HG03064 (cell line): ENCODE data around the gene SUDS3.

ENCODE experiments used
- ATAC-seq: cut with Tn5 transposase; IDR thresholded peaks from one replicate; pipeline ENCODE4 v1.9.1; 2021; ENCODE audit warnings: low read depth; ENCODE audit not compliant: unreplicated experiment

Gene SUDS3

DNA sequence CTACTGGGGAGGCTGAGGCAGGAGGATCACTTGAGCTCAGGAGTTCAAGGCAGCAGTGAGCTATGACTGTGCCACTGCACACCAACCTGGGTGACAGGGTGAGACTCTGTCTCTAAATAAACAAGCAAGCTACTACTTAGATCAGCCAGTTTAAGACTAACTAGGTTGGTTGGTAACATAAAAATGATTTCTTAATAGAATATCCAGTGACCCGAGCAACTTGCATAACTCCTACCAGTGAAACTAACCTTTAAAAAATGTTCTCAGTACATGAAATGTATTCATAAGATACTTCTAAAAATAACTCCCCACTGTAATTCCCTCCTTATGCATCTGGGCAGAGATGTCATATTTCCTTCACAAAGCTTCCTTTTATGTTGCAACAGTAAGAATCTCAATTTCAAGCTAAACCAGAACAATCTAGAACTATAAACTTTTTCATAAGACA lies 19.5 kb upstream of the SUDS3 start:
- peak; percentile 14 for ATAC-seq

DNA sequence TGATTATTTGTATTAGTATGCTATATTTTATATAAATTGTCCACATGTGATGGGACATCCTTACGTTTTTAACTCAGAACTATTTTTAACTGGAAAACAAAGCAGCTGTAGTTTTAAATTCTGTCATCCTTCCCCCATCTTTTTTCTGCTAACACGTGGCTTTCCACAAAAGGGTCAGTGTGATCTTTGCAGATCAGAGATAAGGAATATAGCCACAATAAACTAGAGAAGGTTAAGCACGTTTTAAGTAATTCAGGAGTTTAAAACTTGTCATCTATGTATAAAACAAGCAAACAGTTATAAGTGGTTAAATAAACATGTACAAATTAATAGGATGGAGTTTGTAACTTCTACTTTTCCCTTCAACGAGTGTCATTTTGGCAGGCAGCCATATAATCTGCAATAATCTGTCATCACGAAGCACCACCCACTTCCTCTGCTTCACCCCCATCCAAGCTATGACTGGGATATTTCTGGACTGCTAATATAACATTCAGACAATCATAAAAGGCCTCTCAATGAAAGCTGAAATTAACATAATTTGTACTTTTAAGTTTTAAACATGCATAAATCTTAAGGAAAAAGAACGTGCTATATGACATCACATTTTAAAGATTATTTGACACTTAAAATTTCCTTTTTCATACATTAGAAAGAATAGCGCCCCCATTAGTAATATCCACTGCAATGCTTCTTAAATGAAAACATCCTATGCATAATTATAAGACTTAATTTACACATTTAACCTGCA lies 18.9 kb upstream of the SUDS3 start:
- peak; percentile 52 for ATAC-seq

DNA sequence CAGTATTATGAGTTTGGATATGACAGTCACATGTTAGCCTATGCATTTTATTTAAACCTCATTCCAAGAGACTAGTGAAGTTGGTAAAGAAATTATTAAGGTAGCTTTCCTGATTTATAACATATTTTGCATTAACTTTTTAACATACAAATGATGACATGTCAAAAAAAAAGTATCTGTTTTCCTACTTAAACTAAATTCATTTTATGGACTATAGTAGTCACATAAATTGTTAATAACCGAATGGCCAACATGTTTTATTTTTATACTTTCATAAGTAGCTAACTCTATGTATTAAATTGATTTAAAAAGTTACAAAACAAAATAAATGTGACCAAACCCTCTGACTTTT lies 18.4 kb upstream of the SUDS3 start:
- no peak for ATAC-seq

DNA sequence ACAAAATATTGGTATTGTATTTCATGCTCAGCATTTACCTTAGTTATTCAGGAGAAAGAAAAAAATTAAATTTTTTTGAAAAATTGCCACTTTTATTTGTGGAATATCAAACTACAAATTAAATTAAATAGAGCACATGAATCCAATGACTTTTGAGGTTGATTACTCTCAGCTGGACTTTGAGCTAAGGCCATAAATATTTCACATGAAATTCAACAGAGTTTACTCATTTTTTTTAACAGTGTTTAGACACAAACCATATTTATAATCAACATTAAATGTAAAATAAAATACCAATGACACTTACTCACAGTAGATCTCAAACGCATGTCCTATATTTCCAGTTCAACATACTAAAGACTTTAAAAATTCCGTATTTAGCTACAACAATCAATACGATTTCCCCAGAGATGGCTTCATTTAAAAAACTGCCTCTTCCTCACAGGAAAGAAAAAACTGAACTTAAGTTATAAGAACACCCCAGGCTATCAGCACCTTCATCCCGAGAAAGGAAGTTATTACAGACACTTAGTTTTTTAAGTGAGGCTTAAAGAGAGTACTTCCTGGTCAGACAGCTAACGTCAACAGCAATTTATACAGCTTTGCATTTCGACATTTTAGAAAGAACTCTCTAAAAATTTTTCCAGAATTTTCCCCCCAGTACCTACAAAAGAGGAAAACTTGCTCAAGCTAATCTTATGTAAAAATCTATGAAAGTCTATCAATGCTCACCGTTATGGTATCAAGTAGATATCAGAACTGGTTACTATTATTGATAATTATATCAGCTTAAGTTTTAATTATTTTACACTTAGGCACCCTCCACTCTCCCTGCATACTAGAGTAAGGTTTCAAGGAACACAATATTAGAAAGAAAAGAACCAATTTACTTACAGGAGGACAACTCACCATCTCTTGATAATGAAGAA lies 17.5 kb upstream of the SUDS3 start:
- no peak for ATAC-seq

DNA sequence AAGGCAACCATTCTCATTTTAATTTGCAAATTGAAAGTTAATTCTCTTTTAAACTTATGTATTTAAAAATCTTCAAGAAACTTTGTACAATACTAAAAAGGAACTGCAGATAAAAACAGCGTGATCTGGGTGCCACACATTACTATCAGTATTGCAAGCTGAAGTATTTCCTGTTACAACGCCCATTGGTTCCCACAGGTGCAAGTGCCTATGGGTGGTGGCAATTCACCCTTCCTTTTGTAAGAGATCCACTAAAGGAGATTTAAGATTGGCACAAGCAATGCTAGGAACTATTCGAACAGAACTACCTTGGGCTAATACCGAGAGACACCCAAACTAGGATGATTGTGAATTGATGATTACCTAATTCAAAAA lies 16.8 kb upstream of the SUDS3 start:
- no peak for ATAC-seq

DNA sequence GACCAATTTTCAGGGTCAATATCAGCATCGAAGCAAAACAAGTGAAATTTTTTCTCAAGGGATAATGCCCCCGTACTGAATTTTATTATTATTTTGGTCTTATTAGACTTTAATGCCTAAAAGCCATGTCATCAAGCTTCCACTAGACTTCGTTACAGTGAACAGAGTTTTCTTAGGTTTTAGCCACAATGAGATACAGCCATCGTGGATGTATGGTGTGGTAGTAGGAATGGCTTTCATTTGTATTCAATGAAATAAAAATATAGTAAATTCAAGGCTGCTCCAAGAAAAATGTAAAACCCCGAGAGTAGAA lies 15.3 kb upstream of the SUDS3 start:
- ATAC-seq = no peak

DNA sequence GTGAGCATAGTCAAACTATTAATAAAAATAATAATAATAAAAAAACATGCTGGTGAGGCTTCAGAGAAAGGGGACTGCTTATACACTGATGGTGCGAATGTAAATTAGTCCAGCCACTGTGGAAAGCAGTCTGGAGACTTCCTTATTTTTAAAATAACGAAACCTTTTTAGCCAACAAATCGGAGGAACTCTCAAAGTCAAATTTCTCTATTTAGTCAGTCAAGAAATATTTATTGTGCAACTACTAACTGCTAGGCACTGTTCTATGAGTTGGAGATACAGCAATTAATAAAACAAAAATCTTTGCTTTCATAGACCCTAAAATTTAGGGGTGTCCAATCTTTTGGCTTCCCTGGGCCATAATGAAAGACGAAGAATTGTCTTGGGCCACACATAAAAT lies 14.5 kb upstream of the SUDS3 start:
- no peak for ATAC-seq

DNA sequence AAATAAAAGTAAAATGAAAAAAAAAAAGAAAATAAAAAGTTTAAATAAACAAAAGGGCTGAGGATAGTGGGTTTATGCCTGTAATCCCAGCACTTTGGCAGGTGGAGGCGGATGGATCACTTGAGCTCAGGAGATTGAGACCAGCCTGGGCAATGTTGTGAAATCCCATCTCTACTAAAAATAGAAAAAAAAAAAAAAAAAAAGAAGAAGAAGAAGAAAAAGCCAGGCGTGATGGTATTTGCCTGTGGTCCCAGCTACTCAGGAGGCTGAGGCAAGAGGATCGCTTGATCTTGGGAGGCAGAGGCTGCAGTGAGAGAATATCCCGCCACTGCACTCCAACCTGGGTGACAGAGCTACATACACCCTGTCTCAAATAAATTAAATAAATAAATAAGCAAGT lies 7.5 kb upstream of the SUDS3 start:
- ATAC-seq = no peak

DNA sequence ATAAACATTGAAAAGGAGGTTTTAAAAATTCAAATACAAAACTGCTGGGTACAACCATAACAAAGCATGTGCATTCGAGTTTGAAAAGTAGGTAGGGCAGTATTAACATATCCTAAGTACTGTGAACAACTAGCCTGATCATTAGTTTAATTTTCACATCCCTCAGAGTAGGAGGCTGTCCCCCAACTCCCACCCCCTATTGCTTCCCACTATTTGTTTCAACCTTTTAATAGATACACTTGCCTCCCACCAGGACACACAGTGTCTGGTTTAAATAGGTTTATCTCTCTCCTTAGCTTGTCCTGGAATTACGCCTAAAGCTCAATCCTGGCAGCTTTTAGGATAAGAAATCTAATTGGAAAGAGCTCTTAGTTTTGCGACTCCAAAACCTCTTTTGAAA lies 5.8 kb upstream of the SUDS3 start:
- ATAC-seq = no peak

DNA sequence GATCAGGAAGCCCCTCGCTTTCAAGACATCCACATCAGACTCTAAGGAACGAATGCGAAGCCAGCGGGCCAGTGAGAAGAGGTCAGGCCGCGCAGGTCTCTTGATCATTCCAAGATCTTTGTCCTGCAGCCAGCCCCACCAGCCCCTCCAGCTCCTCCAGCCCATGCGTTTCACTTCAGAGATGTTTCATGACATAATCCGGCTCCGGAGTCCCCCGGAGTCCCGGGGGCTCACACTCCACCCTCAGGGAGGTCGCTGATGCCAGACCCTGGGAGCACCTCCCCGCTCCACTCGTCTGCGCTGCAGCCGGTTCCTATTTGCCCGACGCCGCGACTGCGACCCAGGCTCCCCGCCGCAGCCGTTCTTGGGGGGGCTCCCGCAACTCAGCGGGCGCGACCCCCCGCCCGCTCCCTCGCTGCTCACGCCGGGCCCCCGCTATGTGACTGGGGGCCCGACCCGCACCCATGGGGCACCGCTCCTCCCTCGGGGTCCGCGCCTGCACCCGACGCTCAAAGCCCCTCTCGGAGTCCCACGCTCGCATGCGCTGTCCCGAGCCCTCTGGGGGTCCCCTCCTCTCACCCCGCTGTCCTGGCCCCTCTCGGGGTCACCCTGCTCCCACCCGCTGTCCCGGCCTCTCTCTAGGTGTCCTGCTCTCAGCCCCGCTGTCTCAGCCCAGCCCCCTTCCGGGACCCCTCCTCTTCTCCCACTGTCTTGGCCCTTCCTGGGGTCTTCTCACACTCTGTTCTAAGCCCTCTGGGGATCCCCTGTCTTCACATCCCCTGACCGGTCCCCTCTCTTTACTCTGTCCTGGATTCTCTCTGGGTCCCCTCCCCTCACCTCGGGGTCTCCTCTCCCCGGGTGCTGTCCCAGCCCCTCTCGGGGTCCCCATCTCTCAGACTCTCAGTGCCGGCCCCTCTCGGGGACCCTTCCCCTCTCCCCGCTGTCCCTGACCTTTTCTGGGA lies 4.8 kb upstream of the SUDS3 start:
- ATAC-seq = no peak

DNA sequence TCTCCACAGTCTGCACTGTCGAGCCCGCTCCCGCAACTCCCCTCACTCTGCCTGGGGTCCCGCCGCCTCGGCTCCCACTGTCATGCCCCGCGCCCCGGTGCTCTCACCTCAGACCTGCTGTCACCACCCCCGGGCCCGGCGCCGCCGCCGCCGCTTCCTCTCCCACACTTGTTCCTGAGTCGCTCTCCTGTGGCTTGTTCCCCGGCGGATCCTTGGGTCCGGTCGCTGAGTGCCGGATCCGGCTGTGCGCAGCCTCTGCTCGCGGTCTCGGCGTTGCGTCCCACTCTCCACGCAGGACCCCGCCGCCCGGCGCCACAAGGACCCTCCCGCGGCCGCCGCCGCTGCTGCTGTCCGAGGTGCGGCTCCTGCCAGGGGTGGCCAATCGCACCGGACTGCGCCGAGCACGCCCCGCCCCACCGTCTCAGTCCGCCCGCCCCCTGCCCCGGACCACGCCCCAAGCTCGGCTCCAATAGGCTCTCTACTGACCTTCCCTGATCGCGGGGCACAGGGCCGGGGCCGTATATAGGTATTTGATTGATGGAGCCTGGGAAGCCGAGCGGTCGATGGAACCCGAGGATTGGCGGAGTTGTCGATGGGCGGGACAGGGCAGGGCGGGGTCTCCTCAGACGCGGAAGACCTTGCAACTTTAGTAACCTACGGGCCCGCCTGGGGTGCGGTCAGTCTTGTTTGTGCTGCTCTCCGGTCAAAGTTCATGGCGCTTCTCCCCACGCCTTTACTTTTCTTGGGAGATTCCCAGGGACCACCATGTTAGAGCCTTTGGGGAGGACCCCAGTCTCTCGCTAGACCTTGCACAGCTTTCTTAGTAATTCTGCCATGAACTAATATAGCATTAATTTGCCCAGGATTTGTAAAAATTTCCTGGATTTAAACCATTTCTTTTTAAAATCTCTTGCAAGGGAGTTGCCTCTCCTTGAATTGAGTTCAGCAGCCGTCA lies 3.5 kb upstream of the SUDS3 start, which contains the start of gene TAOK3:
Gene TAOK3, minus strand, starts transcription at position 367 of the 955 bp plus-strand sequence. CDS start 117,340 bp downstream, outside the sequence.
- peak; percentile 61 for ATAC-seq

DNA sequence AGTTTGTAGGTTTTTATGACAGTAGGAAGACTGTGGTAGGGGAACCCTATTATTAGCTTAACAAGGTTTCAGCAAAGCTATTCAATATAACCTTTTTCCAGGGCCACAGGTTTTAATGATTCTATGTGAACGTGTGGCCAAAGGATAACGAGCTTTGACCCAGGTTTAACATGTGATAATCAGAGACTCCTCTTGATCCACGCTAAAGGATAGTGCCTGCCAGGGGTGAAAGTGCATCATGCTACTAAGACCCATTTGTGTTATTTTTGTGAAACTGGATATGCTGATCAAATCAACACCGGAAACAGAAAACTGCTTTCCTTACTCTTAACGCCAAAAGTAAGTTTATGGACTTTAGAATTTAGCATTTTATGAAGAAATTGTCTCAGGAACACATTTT lies 2.7 kb upstream of the SUDS3 start:
- ATAC-seq = no peak

DNA sequence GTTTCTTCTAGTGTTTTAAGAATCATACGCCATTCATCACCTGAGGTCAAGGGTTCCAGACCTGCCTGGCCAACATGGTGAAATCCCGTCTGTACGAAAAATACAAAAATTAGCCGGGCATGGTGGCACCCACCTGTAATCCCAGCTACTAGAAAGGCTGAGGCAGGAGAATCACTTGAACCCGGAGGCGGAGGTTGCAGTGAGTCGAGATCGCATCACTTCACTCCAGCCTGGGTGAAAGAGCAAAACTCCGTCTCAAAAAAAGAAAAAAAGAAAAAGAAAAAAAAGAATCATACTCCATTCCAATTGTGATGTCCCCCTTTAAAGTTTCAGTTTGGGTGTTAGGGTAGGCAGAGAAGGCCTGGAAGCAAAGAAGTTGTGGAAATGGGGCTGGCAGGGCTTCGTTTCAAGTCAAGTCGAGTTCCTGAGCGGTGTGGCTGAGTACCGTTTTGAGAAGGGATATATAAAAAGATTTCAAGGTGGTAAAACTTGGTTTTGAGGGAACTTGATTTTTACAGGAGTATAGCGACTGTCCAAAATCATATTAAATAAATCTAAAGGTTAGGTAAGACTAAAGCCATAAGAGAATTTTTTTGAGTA lies 2.1 kb upstream of the SUDS3 start:
- no peak for ATAC-seq

DNA sequence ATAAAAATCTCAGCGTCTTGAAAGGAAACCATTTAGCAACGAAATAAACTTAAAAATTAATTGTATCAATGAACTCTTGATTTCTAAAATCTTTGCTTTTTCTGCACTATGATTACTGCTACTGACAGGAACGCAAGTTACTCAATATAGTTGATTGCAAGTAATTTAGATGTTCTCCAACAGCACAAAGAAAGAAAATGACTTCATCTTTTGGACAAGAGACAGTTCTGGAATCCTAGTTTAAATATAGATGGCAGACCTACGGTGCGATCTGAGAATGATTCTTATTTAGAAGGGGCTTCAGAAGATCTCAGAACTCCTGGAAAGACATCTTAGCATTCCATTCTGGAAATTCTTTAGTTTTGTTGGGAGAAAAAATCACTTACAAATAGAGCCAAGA lies 1.4 kb upstream of the SUDS3 start:
- ATAC-seq = no peak

DNA sequence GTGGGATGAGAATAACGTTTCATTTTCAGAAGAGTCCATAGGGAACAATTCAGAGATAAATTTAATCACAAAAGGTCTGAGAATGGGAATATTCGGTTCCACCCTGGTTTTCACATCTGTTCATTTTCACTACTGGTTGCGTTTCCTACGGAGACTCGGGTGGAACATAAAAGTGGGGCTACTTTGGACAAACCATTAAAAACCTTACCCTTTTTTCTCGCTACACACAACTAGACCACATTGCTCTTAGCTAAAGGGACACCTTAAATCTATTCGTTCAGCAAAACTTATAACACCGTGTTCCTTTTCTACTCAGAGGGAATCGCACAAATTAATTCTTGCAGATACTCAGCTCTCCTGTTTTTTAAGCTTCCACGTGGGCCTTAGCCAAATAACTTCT lies 1.0 kb upstream of the SUDS3 start:
- ATAC-seq = no peak

DNA sequence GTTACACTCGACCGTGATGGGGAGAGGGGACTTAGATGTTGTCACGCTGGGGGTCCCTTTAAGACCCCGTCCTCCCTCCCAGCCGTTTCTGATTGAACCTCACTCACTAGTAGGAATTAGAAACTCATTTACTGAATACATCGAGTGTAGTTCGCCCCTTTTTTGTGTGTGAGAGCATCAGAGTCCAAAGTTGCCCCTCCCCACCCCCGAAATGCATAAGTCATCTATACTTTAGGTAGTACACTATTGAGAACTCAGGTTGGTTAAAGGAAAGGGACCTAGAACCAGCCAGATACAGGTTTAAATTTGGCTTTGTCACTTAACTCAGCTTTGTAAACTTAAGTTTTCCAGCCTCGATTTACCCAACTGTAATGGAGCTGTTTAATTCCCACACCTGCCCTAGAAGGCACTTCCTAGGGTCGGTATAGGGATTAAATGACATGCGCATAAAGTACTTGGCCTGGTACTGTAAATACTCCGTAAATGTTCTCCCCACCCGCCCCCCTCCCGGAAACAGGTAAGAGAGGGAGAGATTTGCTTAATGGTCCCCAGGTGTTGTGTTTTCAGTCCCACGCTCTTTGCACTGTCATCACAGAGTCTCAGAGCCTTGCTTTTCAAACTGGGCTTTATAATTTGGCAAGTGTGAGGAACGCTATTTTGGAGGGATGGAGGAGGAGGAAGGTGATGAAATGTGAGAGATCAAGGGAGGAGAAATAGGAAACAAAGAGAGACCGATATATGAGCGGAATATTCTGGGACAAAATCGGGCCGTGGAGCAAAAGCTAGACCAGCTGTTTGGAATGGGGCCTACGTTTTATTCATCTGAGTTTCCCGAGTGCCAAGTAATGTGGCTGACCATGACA lies 897 bp downstream of the SUDS3 start:
- no peak for ATAC-seq

DNA sequence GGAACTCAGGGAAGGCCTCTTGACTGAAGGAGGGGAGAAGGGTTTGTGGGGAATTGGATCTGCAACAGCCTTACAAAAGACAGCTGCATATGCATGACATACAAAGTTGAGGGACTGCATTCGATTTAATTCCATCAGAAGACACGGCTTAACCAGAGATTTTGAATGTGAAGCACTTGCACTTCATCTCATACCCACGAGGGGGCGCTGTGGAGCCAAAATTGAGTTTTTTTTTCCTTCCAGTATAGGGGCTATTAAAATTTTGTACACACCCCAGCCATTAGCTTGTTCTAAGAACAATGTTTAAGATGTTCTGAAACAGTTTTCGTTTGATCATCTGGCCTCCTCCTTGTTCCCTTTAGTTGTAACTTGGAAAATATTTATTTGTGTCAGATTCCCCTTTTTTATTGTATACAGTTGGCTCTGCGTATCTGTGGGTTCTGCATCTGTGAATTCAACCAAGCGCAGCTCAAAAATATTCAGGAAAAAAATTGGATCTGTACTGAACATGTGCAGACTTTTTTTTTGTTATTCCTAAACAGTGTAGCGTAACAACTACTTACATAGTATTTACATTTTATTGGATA lies 1.6 kb downstream of the SUDS3 start:
- ATAC-seq = no peak

DNA sequence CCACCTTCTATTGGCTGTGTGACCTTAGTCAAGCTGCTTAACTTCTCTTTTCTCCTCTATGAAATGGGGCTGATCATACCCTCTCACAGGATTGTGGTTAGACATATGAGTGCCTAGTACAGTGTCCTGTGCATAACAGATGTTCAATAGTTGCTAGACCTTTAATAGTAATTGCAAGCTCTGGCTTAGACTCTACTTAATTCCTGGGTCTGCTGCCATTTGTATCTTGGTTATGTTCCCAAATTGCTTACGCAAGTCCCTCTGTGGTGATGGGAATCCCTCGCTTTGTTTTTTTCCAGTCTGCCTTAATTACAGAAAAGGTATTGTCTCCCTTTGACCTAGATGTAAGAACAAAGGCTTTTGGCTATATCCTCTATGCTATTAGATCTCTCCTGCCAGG lies 15.1 kb downstream of the SUDS3 start:
- ATAC-seq = no peak
